Measurements from ENCODE around the gene RNF11.
"Not testable (repeated sequence)": the region's sequence is repeated elsewhere in the genome, so short reads cannot be mapped to it uniquely, and the experiment has no call there.

RNF11 gene

GRCh38 chr1:51235673-51236530 lies at the start of gene RNF11:
Gene RNF11, plus strand, starts transcription at chr1:51236273. Its CDS starts 484 bp downstream, at chr1:51236757.
- DNase-seq (ENCODE audit: low spot score): peak; percentile 96
- peak; percentile 83 for FAIRE-seq

GRCh38 chr1:51188230-51188629 lies 47.8 kb upstream of the RNF11 start:
- DNase-seq (ENCODE audit: low spot score) (no peak), FAIRE-seq (no peak)

GRCh38 chr1:51189421-51190073 lies 46.5 kb upstream of the RNF11 start:
- peak; percentile 67 for DNase-seq (ENCODE audit: low spot score)

GRCh38 chr1:51190961-51191360 lies 45.1 kb upstream of the RNF11 start:
- DNase-seq (ENCODE audit: low spot score) (no peak), FAIRE-seq (no peak)

More at GRCh38 chr1:51189421-51190073, 46.5 kb upstream of the RNF11 start:
- no peak for FAIRE-seq

GRCh38 chr1:51192213-51192843 lies 43.7 kb upstream of the RNF11 start:
- no peak for FAIRE-seq
- peak; percentile 53 for DNase-seq (ENCODE audit: low spot score)

- no peak for FAIRE-seq
- no peak for DNase-seq (ENCODE audit: low spot score)
These were observed 42.5 kb upstream of the RNF11 start for GRCh38 chr1:51193564-51193963.

- FAIRE-seq: no peak
- no peak for DNase-seq (ENCODE audit: low spot score)
These were observed 32.8 kb upstream of the RNF11 start for GRCh38 chr1:51203121-51203873.

- DNase-seq (ENCODE audit: low spot score) (no peak), FAIRE-seq (no peak)
These were observed 32.2 kb upstream of the RNF11 start for GRCh38 chr1:51203874-51204245.

GRCh38 chr1:51210055-51210454 lies 26.0 kb upstream of the RNF11 start:
- FAIRE-seq (no peak), DNase-seq (ENCODE audit: low spot score) (no peak)

GRCh38 chr1:51210676-51211075 lies 25.4 kb upstream of the RNF11 start:
- DNase-seq (ENCODE audit: low spot score): no peak
- no peak for FAIRE-seq

- DNase-seq (ENCODE audit: low spot score) (no peak), FAIRE-seq (no peak)
These were observed 21.4 kb upstream of the RNF11 start for GRCh38 chr1:51214615-51215131.

- FAIRE-seq (no peak), DNase-seq (ENCODE audit: low spot score) (no peak)
These were observed 20.9 kb upstream of the RNF11 start for GRCh38 chr1:51215169-51215568.

- DNase-seq (ENCODE audit: low spot score) (no peak), FAIRE-seq (no peak)
These were observed 19.4 kb upstream of the RNF11 start for GRCh38 chr1:51216631-51217030.

- DNase-seq (ENCODE audit: low spot score) (no peak), FAIRE-seq (no peak)
These were observed 19.0 kb upstream of the RNF11 start for GRCh38 chr1:51217101-51217500.

- DNase-seq (ENCODE audit: low spot score) (no peak), FAIRE-seq (no peak)
These were observed 17.5 kb upstream of the RNF11 start for GRCh38 chr1:51218570-51218969.

GRCh38 chr1:51219022-51219421 lies 17.1 kb upstream of the RNF11 start:
- FAIRE-seq: no peak

GRCh38 chr1:51221529-51221928 lies 14.5 kb upstream of the RNF11 start:
- not testable (repeated sequence) for FAIRE-seq; DNase-seq (ENCODE audit: low spot score)

More at GRCh38 chr1:51219022-51219421, 17.1 kb upstream of the RNF11 start:
- DNase-seq (ENCODE audit: low spot score): no peak

GRCh38 chr1:51222136-51222787 lies 13.8 kb upstream of the RNF11 start:
- FAIRE-seq (no peak), DNase-seq (ENCODE audit: low spot score) (no peak)

- FAIRE-seq: no peak
- no peak for DNase-seq (ENCODE audit: low spot score)
These were observed 13.3 kb upstream of the RNF11 start for GRCh38 chr1:51222809-51223208.

GRCh38 chr1:51224255-51224654 lies 11.8 kb upstream of the RNF11 start:
- DNase-seq (ENCODE audit: low spot score) (no peak), FAIRE-seq (no peak)
